HG03442 (cell line): Measurements from ENCODE around the gene SFXN1.

Experiments
- ATAC-seq: cut with Tn5 transposase; IDR thresholded peaks from one replicate; pipeline ENCODE4 v1.9.1; 2021; ENCODE audit warnings: mild to moderate bottlenecking, moderate library complexity; ENCODE audit not compliant: unreplicated experiment

SFXN1 gene

DNA sequence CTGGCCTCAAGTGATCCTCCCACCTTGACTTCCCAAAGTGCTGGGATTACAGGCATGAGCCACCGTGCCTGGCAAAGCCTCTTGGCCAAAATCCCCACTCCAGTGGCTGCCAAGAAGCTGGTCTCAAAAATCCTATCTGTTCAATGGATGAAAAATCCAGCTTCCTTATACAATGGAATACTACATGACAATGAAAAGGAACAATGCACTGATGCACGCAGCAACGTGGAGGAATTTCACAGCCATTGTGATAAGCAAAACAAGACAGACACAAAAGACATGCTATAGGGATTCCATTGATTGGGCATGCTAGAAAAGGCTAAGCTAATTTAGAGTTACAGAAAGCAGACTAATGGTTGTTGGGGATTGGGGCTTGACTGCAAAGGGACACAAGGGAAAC lies 13.1 kb upstream of the SFXN1 start:
- ATAC-seq: no peak

DNA sequence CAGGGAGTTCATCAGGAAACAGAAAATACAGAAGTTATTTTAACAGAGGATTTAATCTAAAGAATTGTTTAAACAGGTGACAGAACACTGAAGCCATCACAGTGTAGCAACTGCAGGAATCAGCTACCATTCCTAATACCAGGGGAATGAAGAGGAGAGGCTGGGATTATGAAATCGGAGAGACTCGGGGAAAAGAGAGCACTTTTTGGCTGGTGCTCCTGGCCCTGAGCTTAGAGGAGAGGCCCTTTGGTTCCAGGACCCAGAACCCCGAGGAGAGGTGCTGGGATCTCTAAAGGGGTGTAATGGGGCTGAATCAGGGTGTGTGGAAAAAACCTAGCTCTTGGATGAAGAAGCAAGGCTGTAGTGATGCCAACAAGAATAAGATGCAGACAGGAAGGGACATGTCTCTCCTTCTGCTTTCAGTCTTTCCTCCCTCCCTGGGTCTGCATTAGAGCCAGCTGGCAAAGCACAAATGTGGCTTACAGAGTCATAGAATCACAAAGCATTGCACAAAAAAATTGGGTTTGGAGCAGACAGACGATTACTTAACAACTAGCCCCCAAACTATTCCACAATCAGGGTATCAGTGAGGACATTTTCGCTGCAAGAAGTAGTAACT lies 11.6 kb upstream of the SFXN1 start:
- ATAC-seq: no peak

DNA sequence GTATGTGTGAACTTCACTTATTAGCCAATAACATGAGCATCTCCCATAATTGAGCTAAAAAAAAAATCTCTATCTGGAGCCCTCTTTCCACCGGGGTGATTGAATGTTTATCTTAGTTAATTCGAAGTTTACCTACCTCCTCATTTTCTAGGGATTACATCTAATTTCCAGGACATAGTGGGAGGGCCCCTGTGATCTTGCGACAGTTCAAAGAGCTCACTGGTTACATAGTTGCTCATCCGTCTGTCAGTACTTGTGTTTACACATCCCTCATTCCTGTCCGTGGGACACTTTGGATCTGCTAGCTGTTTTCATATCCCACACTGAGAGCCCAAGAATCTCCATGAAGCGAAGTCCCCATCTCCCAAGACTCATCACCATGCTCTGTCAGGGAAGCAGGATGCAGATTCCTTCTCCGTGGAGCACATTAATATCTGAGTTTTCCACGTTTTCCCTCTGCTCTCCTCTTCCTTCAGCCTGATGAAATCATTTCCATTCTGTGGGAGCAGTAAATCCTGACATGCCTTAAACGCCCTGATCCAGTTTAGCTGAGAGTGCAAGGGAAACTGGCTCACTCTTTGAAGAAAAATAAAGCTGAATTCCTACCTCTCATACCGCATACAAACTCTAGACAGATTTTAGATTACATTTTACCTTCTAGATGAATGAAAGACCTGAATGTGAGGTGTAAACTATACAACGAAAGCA lies 10.2 kb upstream of the SFXN1 start:
- no peak for ATAC-seq

DNA sequence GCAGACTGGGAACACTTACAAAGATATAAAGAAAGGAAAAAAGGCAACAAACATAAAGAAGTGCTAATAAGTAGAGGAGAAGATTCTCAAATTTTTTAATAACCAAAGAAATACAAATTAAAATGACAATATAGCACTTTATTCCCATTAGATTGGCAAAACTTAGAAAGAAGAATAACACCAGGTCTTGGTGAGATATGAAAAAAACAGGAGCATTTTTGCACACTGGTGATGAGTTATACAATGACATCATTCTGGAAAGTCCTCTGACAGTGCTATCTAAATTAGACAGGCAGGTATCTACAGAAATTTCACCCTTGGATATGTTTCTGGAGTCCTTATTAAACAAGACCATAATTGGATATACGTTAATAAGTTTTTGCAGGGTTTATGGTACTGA lies 9.5 kb upstream of the SFXN1 start:
- ATAC-seq: no peak

DNA sequence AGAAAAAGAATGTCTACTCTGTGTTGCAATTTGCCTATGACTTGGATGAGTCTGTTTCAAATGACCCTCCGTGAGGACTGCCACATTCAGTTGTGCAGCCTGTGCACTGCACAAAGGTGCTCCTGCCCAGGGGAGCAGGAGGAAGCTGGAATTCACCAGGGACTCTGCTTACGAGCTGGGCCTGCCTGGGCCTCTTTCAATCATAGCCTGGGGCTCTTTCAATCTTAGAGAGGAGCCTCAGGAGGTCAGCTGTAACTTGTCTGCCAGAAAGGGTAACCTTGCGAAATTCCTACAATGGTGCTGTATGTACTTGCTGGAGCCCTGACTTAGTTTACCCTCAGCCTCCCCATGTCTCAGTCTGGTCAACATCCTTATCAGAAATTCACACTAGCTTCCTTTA lies 8.4 kb upstream of the SFXN1 start:
- ATAC-seq: no peak

DNA sequence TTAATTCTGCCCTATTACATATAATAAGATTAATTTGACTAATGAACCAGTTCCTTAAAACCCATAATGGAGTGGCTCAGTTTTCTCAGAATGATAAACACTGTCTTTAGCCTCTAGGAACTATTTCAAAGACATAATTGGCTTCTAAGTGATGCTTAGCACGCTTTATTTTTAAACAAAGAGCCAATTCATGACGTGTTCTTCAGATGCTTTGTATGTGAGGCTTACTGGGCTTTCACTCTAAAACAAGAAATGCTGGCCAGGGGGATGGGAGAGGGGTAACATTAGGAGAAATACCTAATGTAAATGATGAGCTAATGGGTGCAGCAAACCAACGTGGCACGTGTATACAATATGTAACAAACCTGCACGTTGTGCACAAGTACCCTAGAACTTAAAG lies 7.6 kb upstream of the SFXN1 start:
- no peak for ATAC-seq

DNA sequence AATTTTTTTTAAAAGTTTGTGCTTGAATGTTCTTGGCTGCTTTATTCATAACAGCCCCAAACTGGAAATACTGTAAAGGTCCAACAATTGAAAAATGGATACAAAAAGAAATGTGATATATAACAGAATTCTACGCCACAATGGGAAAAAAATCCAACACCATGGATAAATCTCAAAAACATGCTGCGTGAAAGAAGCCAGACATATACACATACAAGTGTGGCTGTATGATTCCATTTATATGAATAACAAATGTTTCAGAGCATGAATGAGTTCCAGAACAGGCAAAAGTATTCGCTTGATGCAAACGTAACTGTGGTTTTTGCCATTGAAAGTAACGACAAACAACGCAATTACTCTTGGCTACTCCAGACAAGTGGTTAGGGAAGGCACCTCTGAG lies 7.2 kb upstream of the SFXN1 start:
- no peak for ATAC-seq

DNA sequence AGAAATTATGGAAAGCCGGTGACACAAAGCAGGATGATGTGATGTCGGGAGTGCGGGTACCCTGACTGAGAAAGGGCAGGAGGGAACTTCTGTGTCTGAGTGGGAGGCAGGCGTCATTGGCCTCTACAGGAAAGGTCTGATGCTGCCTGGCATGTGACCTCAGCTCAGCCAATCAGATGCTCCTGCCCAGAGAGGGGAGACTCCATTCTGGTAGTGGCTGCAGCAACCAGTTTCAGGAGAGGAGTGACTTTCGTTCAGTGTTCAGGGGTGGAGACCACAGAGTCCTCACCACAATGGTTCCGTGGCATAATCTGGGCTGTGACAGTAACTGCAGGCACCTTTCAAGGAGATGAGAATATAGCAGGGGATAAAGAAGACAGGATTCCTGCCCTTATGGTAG lies 6.7 kb upstream of the SFXN1 start:
- ATAC-seq: peak; percentile 83

DNA sequence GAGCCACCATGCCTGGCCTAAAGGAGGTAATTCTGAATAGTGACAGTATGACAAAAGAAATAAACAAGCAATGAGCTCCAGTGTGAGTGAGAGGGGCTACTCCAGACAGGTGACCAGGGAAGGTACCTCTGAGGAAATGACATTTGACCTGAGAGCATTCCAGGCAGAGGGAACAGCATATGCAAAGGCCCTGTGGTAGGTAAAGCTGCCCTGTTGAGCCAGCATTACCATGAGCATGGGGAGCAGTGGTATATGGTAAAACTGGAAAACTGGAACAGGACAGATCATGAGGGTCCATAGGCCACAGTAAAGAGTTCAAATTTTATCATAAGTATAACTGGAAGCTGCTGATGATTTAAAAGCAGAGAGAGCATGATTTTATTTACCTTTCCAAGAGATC lies 6.0 kb upstream of the SFXN1 start:
- no peak for ATAC-seq

DNA sequence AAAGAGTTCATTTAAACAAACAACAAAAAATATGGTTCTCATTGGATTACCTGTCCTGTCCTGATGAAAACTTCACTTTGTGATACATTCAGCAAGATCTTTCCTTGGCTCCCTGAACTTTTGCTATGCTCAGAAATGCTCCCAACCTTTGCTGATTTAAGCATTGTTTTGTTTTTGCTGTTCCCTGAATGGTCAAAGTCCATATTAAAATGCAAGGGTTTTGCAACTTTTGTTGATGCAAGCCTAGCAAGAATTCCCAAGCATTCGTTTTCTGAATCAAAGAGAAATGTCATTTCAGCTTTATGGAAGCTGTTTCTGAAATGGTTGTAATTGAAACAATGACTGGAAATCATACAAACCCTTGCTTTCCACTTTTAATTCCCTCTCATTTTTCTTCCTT lies 3.1 kb upstream of the SFXN1 start:
- ATAC-seq: no peak

DNA sequence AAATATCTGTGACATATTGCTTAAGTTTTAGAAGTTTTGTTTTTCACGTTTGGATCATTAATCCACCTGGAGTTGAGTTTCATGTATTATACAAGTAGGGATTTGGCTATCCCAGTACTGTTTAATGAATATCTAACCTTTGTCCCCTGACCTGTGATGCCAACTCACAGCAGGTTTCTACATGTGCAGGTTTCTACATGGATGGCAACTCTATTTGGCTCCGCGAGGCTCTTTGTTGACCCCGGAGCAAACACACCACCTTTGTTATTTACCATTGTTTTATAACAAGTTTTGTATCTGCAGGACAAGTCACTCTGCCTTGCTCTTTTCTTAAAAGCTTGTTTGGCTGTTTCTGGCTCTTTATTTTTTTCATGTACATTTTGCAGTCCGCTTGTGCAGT lies 920 bp upstream of the SFXN1 start:
- ATAC-seq: no peak

DNA sequence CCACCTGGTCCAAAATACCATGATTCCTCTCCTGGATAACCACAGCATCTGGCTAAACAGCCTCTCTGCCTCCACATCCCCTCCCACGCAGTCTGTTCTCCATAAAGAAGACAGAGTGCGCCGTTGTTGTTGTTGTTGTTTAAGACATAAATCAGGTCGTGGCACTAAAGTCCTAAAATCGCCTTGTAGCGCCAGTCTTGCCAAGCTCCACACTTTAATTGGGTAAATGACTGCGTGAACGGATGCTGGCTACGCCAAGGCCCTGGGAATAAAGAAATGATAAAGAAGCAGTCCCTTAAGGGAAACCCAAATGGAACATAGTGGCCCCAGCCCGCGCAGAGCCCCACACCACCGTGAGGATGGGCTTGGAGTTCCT lies 364 bp upstream of the SFXN1 start:
- no peak for ATAC-seq

DNA sequence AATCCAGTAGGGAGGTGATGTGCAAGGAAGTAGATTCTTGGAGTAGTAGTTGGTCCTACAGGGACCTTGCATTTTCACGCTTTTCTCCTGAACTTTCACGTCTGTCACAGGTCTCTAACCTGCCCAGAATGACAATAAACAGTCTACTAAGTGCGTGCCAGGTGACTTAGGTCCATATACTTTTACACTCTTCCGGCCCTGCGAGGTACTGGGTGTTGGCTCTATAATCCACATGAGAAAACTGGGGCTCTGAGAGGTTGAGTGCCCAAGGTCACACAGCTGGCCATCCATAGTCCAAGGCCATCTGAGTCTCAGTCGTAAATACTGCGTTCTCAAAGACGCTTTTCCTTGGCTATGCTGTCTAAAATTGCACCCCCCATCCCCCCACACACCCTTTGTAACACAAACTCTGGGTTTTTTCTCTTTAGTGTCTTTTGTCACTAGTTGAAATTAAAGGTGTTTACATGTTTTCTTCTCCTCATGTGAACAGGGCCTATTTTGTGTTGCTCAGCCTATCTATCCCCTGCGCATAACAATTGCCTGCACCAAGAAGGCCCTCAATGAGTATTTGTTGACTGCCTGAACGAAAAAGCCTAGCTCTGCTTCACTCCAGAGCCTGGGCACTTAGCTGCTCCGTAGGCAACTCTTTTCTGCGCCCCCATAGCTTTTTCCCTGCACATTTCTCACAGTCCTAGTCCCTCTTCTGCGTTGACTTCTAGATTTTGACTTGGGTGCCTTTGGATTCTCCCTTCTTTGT lies 943 bp downstream of the SFXN1 start:
- peak; percentile 3 for ATAC-seq

DNA sequence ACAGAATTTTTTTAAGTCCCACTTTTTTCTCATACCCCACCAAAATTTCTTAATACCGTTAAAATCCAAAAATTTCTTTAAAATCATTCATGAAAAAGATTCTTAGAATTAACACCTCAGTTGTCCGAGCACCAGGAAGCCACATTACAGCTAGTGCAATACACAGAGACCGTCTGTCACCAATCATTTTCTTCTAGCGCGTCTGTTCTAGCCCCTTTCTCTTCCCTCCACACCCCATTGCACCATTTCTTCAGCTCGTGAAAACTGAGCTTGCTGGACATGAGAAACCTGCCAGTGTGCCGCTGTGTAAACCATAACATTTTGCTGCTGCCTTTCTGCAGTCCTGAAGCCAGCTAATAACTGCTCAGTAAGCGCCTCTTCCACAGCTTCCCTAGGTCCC lies 5.0 kb downstream of the SFXN1 start:
- ATAC-seq: no peak

DNA sequence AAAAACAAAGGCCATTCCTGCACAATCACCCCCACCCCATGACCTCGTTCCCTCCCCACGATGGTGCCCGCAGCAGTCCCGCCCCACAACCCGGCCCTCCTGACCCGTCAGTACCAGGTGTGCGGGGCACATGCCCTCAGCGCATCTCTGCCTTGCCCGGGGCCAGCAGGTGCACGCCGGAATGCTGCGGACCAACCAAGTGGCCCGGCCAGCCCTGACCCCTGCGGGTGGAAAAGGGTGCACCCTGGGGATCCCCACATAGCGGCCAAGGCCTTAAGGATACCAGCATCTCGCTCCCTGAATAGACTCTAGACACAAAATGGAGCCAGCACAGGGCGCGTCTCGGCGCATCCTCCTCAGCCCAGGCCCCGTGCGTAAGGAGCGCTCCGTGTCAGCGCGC lies 6.0 kb downstream of the SFXN1 start:
- no peak for ATAC-seq

DNA sequence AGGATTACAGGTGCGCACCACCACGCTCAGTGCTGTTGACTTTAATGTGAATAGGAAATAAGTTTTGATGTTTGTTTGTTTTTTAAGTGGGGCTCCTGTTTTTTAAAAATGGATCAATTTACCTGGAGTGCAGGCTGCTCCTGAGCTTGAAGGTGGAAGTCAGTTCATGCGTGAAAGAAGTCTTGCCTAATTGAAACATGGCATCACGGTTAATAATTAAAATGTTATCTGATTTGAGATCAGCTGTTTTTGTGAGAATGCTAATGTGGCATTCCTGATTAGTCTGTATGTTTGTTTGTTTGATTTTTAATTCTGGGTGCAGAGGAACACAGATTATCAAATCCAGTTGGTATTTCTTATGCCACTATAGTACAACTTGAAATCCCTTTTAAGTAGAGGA lies 6.5 kb downstream of the SFXN1 start:
- ATAC-seq: no peak

DNA sequence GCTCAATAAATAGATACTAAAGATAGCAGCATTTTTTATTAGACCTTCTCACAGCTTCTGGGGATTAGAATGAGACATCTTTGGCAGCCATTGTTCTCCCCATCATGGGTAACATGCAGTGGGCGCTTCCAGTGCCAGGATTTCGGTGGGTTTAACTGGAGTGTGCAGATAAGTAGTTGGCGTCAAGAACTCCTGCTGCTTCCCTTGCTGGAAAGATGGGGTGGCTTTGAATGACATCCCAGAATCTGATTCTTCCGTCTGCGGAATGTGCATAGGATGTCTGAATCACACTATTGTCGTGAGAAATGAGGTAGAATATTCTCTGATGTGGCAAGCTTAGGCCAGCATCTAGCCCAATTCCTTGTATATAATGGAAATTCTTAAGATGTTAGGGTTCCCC lies 7.3 kb downstream of the SFXN1 start:
- no peak for ATAC-seq

DNA sequence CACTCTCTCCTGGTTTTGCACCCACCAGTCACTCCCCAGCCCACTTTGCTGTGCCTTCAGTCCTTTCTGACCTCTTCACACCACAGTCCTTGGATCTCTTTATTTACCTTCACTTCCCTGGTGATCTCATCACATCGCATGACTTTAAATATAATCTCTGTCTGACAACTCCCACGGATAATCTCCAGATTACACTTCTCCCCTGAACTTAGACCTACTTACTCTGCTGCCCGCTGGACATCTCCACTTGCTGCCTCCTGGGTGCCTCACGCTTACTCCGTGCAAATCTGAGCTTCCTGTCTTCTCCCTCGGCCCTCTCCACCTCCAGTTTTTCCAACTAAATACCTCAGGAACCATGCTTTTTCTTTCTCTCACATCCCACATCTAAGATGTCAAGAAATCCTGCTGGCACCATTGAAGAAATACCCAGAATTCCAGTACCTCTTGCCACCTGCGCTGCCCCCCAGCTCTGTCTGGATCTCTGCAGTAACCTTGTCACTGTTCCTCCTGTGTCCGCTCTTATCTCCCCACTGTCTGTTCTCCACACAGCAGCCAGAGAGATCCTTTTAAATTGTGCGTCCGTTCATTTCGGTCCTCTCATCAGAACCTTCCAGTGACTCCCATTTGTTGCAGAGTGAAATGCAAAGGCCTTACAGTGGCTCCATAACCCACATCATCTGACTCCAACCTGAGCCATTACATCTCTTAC lies 9.3 kb downstream of the SFXN1 start:
- ATAC-seq: no peak

DNA sequence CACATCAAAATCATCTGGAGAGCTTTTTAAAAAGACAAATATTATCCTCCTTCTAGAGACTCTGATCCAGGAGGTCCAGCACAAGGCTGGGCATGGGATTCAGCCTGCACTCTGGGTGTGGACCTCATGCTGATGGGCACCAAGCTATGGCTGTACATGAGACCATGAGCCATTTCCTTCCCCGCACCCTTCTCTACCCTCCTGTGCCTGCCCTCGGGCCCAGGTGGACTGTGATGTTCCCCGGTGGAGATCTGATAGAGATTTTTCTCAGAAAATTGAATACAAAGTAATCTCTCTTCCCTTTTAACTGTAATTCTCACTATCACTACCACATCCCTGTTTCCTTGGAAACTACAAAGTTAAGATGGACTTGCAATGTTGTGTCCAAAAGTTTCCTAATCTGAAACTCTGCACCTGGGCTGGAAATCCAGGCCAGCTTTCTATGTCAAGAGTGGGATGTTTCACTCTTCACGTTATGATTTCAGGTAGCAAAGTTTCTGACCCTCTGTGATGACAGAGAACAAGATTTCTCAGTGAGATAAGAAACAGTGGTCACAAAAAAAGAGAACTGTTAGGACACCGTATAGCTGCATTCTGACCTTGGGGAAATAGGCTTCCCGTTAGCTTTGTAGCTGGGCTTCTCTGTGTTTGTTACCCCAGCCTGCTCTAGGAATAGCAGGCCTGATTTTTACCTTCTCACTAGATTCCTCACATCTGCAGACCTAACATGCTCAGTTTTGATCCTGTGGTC lies 11.5 kb downstream of the SFXN1 start:
- peak; percentile 47 for ATAC-seq

DNA sequence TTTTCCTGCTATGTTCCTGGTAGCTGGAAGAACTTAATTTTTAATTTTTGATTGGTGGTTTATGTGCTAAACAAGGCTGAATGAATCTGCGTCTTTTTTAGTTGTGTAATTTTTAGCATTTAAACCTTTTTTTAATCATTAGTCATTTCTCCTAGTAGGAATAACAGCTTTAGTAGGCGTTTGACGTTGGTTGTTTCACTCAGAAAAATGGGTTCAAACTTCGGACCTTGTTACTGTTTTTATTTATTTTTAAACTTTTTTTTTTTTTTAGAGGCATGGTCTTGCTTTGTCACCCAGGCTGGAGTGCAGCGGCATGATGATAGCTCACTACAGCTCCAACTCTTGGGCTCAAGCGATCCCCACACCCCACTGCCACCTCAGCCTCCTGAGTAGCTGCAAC lies 12.9 kb downstream of the SFXN1 start:
- ATAC-seq: no peak

DNA sequence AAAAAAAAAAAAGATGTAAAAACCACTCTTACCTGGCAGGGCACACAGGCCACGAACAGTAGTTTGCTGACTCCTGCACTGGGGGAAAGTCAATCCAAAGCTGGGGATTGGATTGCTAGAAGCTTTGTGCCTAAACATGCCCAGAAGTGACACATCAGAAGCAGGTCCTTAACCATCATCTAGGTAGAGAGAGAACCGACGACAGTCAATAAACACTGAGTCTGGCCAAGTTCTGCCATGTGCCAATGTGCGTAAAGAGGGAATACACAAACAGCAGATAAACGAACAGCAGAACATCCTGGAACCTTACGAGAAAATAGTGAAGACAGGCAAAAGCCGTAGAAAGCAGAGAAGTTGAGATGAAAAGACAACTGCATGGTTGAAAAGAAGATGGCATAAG lies 14.9 kb downstream of the SFXN1 start:
- no peak for ATAC-seq
